PC-3 (cell line): ENCODE measurements around the gene CTAG2.

Source experiments
- CTCF ChIP-seq: fragments of 300-600 bp; sonication (generic); conservative IDR thresholded peaks from 2 replicates; pipeline ENCODE4 v1.5.1; 2017; ENCODE audit warnings: antibody characterized with exemption, low read depth, mild to moderate bottlenecking, low read length
- EZH2 ChIP-seq: fragments of 300-600 bp; sonication (generic); IDR thresholded peaks from one replicate; pipeline ENCODE4 v1.6.1; 2017; ENCODE audit warnings: antibody characterized with exemption, mild to moderate bottlenecking, low read length; ENCODE audit not compliant: unreplicated experiment
- EZH2phosphoT487 ChIP-seq: fragments of 300-600 bp; sonication (generic); IDR thresholded peaks from 2 replicates; pipeline ENCODE4 v1.6.1; 2018; ENCODE audit warnings: mild to moderate bottlenecking, antibody characterized with exemption, low read length, borderline replicate concordance

GRCh38 chrX:154661899-154662298 lies 8.5 kb upstream of the CTAG2 start:
- TF ChIP-seq CTCF, result no peak
- TF ChIP-seq EZH2phosphoT487, result no peak
- TF ChIP-seq EZH2, result no peak
